ENCODE results near the gene ASB7. TPM values are rescaled to one million over a fixed set of nuclear protein-coding genes. Genes with fewer than 3 reads are reported as not detected.
"Not testable (repeated sequence)": the region's sequence is repeated elsewhere in the genome, so short reads cannot be mapped to it uniquely, and the experiment has no call there.

The ASB7 gene
- total RNA-seq, 1 experiment from 2014 or later = 14.5 TPM

DNA sequence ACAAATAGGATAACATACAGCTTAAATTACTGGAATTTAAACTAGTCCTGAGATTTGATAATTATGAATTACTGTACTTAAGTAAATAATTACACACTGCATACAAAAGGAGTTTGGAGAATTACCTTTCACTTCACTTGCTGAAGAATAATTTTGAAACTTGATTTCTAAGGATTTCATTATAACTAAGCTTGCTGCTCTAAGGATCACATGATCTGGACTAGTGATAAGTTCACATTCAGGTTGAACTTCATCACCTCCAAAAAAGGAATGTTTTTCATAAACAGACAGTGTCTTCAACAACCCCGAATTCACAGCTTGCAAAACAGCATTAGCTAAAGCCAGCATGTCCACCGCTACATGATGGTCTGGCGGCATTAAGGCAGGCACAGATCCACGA, 28.9 kb upstream of the ASB7 start:
- Histone ChIP-seq H3K9me3 (ENCODE audit: low read depth, low read length, poor library complexity, severe bottlenecking) (no peaks in the 10 kb centered on the region), H3K27me3 (replicated peaks; ENCODE audit: insufficient read depth, low read depth, low read length, poor library complexity) (no peaks in the 10 kb centered on the region), H3K27ac (ENCODE audit: low read depth, low read length, poor library complexity, severe bottlenecking) (no peak overlapping the region), H3K4me1 (ENCODE audit: insufficient read depth, low read length, poor library complexity, severe bottlenecking) (no peaks in the 10 kb centered on the region), H3K4me3 (ENCODE audit: low read depth, low read length, poor library complexity, severe bottlenecking) (no peak overlapping the region), H3K36me3 (ENCODE audit: insufficient read depth, low read length, poor library complexity, severe bottlenecking) (peaks cover 4% of the 10 kb centered on the region)
- no TSS peak for BruUV-seq (replicated peaks)
- no peak for DNase-seq (ENCODE audit: low spot score)
- intact Hi-C loops (cut with micrococcal nuclease; ENCODE audit: unreplicated experiment) = loop anchor here (5.0 kb wide), 1 partner anchor 226 kb away; no protein-coding TSS in a partner anchor
- ChIA-PET POLR2A (ENCODE audit: low non-redundant PET) (no interaction called here), CTCF (no interaction called here)
- TF ChIP-seq EZH2 (IDR thresholded peaks at IDR 0.05; ENCODE audit: borderline replicate concordance, low read depth, low read length, poor library complexity, severe bottlenecking) = no peak
- TF ChIP-seq, protein P1, sequence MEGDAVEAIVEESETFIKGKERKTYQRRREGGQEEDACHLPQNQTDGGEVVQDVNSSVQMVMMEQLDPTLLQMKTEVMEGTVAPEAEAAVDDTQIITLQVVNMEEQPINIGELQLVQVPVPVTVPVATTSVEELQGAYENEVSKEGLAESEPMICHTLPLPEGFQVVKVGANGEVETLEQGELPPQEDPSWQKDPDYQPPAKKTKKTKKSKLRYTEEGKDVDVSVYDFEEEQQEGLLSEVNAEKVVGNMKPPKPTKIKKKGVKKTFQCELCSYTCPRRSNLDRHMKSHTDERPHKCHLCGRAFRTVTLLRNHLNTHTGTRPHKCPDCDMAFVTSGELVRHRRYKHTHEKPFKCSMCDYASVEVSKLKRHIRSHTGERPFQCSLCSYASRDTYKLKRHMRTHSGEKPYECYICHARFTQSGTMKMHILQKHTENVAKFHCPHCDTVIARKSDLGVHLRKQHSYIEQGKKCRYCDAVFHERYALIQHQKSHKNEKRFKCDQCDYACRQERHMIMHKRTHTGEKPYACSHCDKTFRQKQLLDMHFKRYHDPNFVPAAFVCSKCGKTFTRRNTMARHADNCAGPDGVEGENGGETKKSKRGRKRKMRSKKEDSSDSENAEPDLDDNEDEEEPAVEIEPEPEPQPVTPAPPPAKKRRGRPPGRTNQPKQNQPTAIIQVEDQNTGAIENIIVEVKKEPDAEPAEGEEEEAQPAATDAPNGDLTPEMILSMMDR (conservative IDR thresholded peaks at IDR 0.05; ENCODE audit: low read depth, low read length) = no peak

DNA sequence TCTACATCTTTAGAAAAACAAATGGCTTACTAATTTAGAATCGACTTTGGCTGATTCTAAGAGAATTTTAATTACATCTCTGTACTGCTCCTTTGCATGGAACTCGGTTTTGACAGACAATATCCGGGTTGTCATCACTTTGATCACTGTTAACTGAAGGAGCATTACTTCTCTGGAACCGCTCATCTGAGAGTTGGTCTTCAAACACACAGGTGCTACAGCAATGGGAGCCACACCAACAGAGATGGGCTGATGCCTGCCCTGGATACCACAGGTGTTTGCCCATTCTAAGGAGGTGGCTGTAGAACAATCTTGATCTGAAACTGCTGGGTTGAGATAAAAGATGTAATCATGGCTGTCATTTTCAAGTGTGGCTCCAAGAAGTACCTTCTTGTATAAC, 22.0 kb upstream of the ASB7 start:
- TF ChIP-seq, protein P1 (conservative IDR thresholded peaks at IDR 0.05; ENCODE audit: low read depth, low read length) = no peak
- no peak for TF ChIP-seq EZH2 (IDR thresholded peaks at IDR 0.05; ENCODE audit: borderline replicate concordance, low read depth, low read length, poor library complexity, severe bottlenecking)
- Histone ChIP-seq H3K4me1 (ENCODE audit: insufficient read depth, low read length, poor library complexity, severe bottlenecking) (no peaks in the 10 kb centered on the region), H3K27me3 (replicated peaks; ENCODE audit: insufficient read depth, low read depth, low read length, poor library complexity) (no peaks in the 10 kb centered on the region), H3K27ac (ENCODE audit: low read depth, low read length, poor library complexity, severe bottlenecking) (no peak overlapping the region), H3K4me3 (ENCODE audit: low read depth, low read length, poor library complexity, severe bottlenecking) (no peak overlapping the region), H3K9me3 (ENCODE audit: low read depth, low read length, poor library complexity, severe bottlenecking) (no peaks in the 10 kb centered on the region), H3K36me3 (ENCODE audit: insufficient read depth, low read length, poor library complexity, severe bottlenecking) (no peaks in the 10 kb centered on the region)
- no peak for DNase-seq (ENCODE audit: low spot score)
- POLR2A ChIA-PET (ENCODE audit: low non-redundant PET) = no interaction called here
- intact Hi-C loops (cut with micrococcal nuclease; ENCODE audit: unreplicated experiment) = no loop called here
- BruUV-seq (replicated peaks) = no TSS peak
- CTCF ChIA-PET = no interaction called here

DNA sequence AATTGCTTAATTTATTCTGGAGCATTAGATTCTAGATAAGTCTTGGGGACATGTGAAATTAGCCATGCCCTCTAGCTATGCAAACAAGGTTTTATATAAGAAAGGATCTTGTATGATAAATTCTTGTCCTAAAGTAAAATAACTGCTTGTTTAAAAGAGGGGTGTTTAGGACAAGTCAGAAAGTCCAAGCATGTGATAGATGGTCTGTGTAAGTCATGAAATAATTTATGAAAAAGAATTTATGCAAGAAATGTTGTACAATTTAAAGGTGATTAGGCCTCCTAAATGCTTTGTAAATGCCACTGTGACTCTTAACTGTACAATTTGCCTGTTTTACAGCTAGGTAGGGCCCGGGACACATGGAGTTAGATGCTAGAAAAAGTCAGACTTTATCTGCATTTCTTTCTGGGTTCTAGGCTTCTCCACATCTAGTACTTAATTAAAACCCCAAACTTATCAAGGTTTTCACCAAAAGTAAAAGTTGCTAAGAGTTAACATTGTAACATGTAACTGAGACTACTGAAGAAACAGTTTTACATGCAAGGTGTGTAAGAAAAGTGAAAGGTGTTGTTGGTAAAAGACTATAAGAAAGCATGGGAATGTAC, 13.6 kb upstream of the ASB7 start:
- CTCF ChIA-PET = no interaction called here
- Histone ChIP-seq H3K9me3 (ENCODE audit: low read depth, low read length, poor library complexity, severe bottlenecking) (peaks cover 38% of the 10 kb centered on the region), H3K27ac (ENCODE audit: low read depth, low read length, poor library complexity, severe bottlenecking) (no peak overlapping the region), H3K27me3 (replicated peaks; ENCODE audit: insufficient read depth, low read depth, low read length, poor library complexity) (no peaks in the 10 kb centered on the region), H3K36me3 (ENCODE audit: insufficient read depth, low read length, poor library complexity, severe bottlenecking) (peaks cover 4% of the 10 kb centered on the region), H3K4me1 (ENCODE audit: insufficient read depth, low read length, poor library complexity, severe bottlenecking) (no peaks in the 10 kb centered on the region), H3K4me3 (ENCODE audit: low read depth, low read length, poor library complexity, severe bottlenecking) (no peak overlapping the region)
- no peak for TF ChIP-seq EZH2 (IDR thresholded peaks at IDR 0.05; ENCODE audit: borderline replicate concordance, low read depth, low read length, poor library complexity, severe bottlenecking)
- TF ChIP-seq, protein P1 (conservative IDR thresholded peaks at IDR 0.05; ENCODE audit: low read depth, low read length) = no peak
- no TSS peak for BruUV-seq (replicated peaks)
- intact Hi-C loops (cut with micrococcal nuclease; ENCODE audit: unreplicated experiment) = no loop called here
- POLR2A ChIA-PET (ENCODE audit: low non-redundant PET) = no interaction called here
- peak; percentile 9 for DNase-seq (ENCODE audit: low spot score)

DNA sequence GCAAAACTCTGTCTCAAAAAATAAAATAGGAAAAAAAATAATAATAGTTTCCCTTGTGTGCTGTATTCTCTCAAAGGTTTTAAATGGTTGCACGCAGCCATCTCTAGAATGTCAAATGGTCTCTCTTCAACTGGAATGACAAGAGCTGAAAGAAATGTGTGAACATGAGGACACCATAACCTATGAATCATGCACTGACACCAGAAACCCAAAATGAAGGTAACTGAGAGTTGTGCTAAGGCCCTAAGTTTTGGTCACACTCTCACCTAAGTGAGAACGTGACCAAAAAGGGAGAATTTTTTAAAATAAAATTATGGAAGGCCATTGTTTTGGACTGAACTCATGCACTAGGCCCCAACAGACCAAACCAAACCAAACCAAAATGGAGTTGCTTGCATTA, 11.2 kb upstream of the ASB7 start:
- intact Hi-C loops (cut with micrococcal nuclease; ENCODE audit: unreplicated experiment); BruUV-seq (replicated peaks); CTCF ChIA-PET: not testable (repeated sequence)

More for the DNA sequence above, 11.2 kb upstream of the ASB7 start:
- DNase-seq (ENCODE audit: low spot score); H3K27ac ChIP-seq (ENCODE audit: low read depth, low read length, poor library complexity, severe bottlenecking); H3K27me3 ChIP-seq (replicated peaks; ENCODE audit: insufficient read depth, low read depth, low read length, poor library complexity); POLR2A ChIA-PET (ENCODE audit: low non-redundant PET); H3K4me1 ChIP-seq (ENCODE audit: insufficient read depth, low read length, poor library complexity, severe bottlenecking); H3K4me3 ChIP-seq (ENCODE audit: low read depth, low read length, poor library complexity, severe bottlenecking); H3K36me3 ChIP-seq (ENCODE audit: insufficient read depth, low read length, poor library complexity, severe bottlenecking): not testable (repeated sequence)
- peaks cover 36% of the 10 kb centered on the region for H3K9me3 ChIP-seq (ENCODE audit: low read depth, low read length, poor library complexity, severe bottlenecking)

Measured in A673 (cell line).